ENCODE measurements around the gene SGMS1. TPM values are rescaled to one million over a fixed set of nuclear protein-coding genes. Genes with fewer than 3 reads are reported as not detected.

SGMS1 gene
- total RNA-seq, 1 experiment from 2014 or later: 24.7 TPM

DNA sequence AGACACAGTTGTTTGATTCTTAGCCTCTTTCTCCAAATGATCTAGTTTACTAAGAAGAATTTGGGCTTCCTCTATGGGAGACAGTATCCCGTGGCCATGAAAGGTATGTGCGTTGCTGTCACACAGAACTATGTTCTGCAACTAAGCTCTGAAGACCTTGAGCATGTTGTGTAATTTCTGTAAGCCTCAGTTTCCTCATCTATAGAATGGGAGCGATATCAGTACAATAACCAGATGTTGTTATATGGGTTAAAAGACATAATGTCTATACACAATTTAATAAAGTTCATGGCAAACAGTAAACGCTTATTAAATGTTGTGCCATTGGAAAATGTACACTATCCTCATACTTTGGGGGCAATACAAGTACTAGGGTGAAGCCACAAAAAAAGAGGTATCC lies 187.0 kb downstream of the SGMS1 start:
- intact Hi-C loops (cut with micrococcal nuclease): no loop called here
- no peak overlapping the region for H3K4me3 Mint-ChIP-seq (ENCODE audit: unreplicated experiment)
- no TSS peak for BruUV-seq (replicated peaks)
- peaks cover under 1% of the 10 kb centered on the region for H3K4me1 Mint-ChIP-seq (ENCODE audit: insufficient read depth, unreplicated experiment)
- TF ChIP-seq, protein P1, sequence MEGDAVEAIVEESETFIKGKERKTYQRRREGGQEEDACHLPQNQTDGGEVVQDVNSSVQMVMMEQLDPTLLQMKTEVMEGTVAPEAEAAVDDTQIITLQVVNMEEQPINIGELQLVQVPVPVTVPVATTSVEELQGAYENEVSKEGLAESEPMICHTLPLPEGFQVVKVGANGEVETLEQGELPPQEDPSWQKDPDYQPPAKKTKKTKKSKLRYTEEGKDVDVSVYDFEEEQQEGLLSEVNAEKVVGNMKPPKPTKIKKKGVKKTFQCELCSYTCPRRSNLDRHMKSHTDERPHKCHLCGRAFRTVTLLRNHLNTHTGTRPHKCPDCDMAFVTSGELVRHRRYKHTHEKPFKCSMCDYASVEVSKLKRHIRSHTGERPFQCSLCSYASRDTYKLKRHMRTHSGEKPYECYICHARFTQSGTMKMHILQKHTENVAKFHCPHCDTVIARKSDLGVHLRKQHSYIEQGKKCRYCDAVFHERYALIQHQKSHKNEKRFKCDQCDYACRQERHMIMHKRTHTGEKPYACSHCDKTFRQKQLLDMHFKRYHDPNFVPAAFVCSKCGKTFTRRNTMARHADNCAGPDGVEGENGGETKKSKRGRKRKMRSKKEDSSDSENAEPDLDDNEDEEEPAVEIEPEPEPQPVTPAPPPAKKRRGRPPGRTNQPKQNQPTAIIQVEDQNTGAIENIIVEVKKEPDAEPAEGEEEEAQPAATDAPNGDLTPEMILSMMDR (IDR thresholded peaks at IDR 0.05; ENCODE audit: unreplicated experiment): no peak
- DNase-seq (ENCODE audit: unreplicated experiment): no peak
- H3K27me3 Mint-ChIP-seq (ENCODE audit: insufficient read depth, unreplicated experiment): no peaks in the 10 kb centered on the region
- POLR2A ChIA-PET: no interaction called here
- CTCF ChIA-PET: interaction anchor here (0.7 to 1.3 kb wide), 3 partner anchors 16 to 217 kb away, joined by 3 read pairs; no protein-coding TSS in a partner anchor
- no peak overlapping the region for H3K27ac Mint-ChIP-seq (ENCODE audit: low read depth, unreplicated experiment)
- no peaks in the 10 kb centered on the region for H3K9me3 Mint-ChIP-seq (ENCODE audit: unreplicated experiment)
- H3K36me3 Mint-ChIP-seq (ENCODE audit: insufficient read depth, unreplicated experiment): no peaks in the 10 kb centered on the region

DNA sequence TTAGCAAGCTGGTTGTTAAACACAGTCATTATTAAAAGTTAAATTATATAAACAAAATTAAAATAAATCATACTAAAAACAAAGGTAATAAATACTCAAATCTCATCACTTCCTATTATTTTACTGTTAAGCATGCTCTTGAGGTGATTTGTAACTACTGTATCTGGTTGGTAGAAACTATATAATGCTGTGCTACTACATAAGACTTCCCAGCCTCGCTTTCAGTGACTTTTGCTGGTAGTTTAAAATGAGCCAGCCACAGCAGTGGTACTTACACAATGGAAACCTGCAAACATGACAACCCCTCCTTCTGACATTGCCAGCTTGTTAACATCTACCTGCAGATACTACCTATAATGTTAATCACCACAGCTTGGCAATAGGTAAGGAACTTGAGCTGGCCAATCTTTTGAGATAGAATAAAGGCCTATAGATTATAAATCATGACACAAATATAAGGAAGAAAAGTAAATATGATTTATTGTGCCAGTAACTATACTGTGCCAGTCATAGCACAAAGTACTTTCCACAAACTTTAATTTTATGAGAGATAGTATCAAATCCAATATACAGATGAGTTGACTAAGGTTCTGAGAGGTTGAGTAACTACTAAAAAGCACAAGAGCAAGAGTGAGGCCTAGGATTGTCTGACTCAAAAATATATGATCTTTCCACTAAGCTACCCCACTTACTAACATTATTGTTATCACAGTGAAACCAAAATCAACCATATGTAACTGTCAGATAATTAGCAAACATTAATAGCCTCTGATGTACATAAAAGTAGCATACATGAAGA lies 191.3 kb downstream of the SGMS1 start:
- Mint-ChIP-seq H3K27ac (ENCODE audit: low read depth, unreplicated experiment) (no peak overlapping the region), H3K36me3 (ENCODE audit: insufficient read depth, unreplicated experiment) (peaks cover 6% of the 10 kb centered on the region), H3K4me3 (ENCODE audit: unreplicated experiment) (no peak overlapping the region), H3K9me3 (ENCODE audit: unreplicated experiment) (no peaks in the 10 kb centered on the region), H3K4me1 (ENCODE audit: insufficient read depth, unreplicated experiment) (peaks cover 10% of the 10 kb centered on the region), H3K27me3 (ENCODE audit: insufficient read depth, unreplicated experiment) (no peaks in the 10 kb centered on the region)
- intact Hi-C loops (cut with micrococcal nuclease): no loop called here
- no TSS peak for BruUV-seq (replicated peaks)
- no peak for DNase-seq (ENCODE audit: unreplicated experiment)
- CTCF ChIA-PET: interaction anchor here (0.6 to 2.0 kb wide), 3 partner anchors 8 to 63 kb away, joined by 3 to 7 read pairs (median 4); no protein-coding TSS in a partner anchor
- POLR2A ChIA-PET: interaction anchor here (0.9 to 1.5 kb wide), 2 partner anchors 15 to 37 kb away, joined by 3 to 4 read pairs; no protein-coding TSS in a partner anchor
- TF ChIP-seq, protein P1 (IDR thresholded peaks at IDR 0.05; ENCODE audit: unreplicated experiment): no peak

DNA sequence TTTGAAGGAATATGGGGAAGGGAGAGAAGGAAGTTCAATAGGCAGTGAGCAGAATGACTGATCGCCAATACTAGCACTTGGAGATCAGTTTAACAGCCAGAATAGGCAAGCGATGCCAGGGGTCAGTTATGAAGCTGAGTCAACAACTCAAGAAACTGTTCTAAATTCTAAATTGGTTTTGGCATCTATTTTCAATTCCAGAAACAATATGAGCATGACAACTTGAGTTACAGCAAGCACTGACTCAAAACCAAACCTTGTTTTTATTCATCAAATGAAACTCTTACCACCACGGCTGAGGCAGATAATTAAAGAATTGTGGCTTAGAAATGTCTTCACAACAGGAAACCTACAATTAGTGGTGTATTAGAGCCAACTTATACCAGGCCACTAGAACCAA lies 192.0 kb downstream of the SGMS1 start:
- POLR2A ChIA-PET: interaction anchor here (0.9 to 1.5 kb wide), 3 partner anchors 8 to 36 kb away, joined by 3 to 4 read pairs (median 4); no protein-coding TSS in a partner anchor
- CTCF ChIA-PET: interaction anchor here (1.4 to 2.0 kb wide), 2 partner anchors 10 to 62 kb away, joined by 4 to 7 read pairs; no protein-coding TSS in a partner anchor
- Mint-ChIP-seq H3K36me3 (ENCODE audit: insufficient read depth, unreplicated experiment) (peaks cover 6% of the 10 kb centered on the region), H3K4me3 (ENCODE audit: unreplicated experiment) (no peak overlapping the region), H3K9me3 (ENCODE audit: unreplicated experiment) (no peaks in the 10 kb centered on the region), H3K27me3 (ENCODE audit: insufficient read depth, unreplicated experiment) (no peaks in the 10 kb centered on the region), H3K4me1 (ENCODE audit: insufficient read depth, unreplicated experiment) (peaks cover 10% of the 10 kb centered on the region), H3K27ac (ENCODE audit: low read depth, unreplicated experiment) (peak overlapping the region; percentile 40)
- TF ChIP-seq, protein P1 (IDR thresholded peaks at IDR 0.05; ENCODE audit: unreplicated experiment): no peak
- no TSS peak for BruUV-seq (replicated peaks)
- no peak for DNase-seq (ENCODE audit: unreplicated experiment)
- intact Hi-C loops (cut with micrococcal nuclease): no loop called here

DNA sequence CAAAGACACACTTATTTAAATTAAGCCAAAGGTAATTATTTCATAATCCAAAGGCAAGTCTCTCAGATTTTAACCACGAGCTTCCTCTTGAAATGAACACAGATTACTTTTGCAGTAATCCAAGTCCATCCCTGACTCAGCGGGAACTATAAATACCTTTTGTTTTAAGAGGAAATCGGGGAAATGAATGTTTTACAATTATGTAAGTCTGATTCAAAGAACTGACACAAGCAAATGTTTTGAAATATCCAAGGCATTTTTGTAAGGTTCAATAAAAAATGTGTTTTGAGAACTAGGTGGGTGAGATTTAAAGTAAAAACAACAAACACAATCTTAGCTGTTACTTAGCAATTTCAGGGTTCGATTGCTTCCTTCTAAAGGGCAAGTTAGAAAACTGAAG lies 192.6 kb downstream of the SGMS1 start:
- intact Hi-C loops (cut with micrococcal nuclease): no loop called here
- ChIA-PET CTCF (interaction anchor here (1.4 to 2.0 kb wide), 2 partner anchors 9 to 62 kb away, joined by 4 to 7 read pairs; no protein-coding TSS in a partner anchor), POLR2A (interaction anchor here (1.0 to 1.5 kb wide), 2 partner anchors 9 to 36 kb away, joined by 3 to 4 read pairs; no protein-coding TSS in a partner anchor)
- DNase-seq (ENCODE audit: unreplicated experiment): peak; percentile 61
- TF ChIP-seq, protein P1 (IDR thresholded peaks at IDR 0.05; ENCODE audit: unreplicated experiment): no peak
- no TSS peak for BruUV-seq (replicated peaks)
- H3K27me3 Mint-ChIP-seq (ENCODE audit: insufficient read depth, unreplicated experiment): no peaks in the 10 kb centered on the region
- peaks cover 6% of the 10 kb centered on the region for H3K36me3 Mint-ChIP-seq (ENCODE audit: insufficient read depth, unreplicated experiment)
- no peak overlapping the region for H3K4me3 Mint-ChIP-seq (ENCODE audit: unreplicated experiment)
- H3K27ac Mint-ChIP-seq (ENCODE audit: low read depth, unreplicated experiment): peak overlapping the region; percentile 40
- peaks cover 10% of the 10 kb centered on the region for H3K4me1 Mint-ChIP-seq (ENCODE audit: insufficient read depth, unreplicated experiment)
- H3K9me3 Mint-ChIP-seq (ENCODE audit: unreplicated experiment): no peaks in the 10 kb centered on the region

All from MCF 10A (cell line).